HUES6 (cell line): ENCODE data around the gene ALG5.

Source experiments
- H3K27ac ChIP-seq: 2 replicates; pipeline ENCODE4 v1.7.0; 2013; ENCODE audit warnings: low read depth, mild to moderate bottlenecking, low read length, inconsistent platforms
- H3K27me3 ChIP-seq: 2 replicates; pipeline ENCODE4 v1.6.1; 2013; ENCODE audit warnings: low read length; ENCODE audit not compliant: control insufficient read depth, insufficient read depth
- H3K36me3 ChIP-seq: 2 replicates; pipeline ENCODE4 v1.6.1; 2013; ENCODE audit warnings: low read length; ENCODE audit not compliant: control insufficient read depth, insufficient read depth
- H3K4me1 ChIP-seq: 2 replicates; pipeline ENCODE4 v1.6.1; 2013; ENCODE audit warnings: low read length; ENCODE audit not compliant: control insufficient read depth, insufficient read depth
- H3K4me3 ChIP-seq: 2 replicates; pipeline ENCODE4 v1.5.1; 2013; ENCODE audit warnings: low read depth, low read length
- H3K9ac ChIP-seq: one replicate; pipeline ENCODE4 v1.6.1; 2013; ENCODE audit warnings: mild to moderate bottlenecking, low read length
- H3K9me3 ChIP-seq: 2 replicates; pipeline ENCODE4 v1.6.1; 2013; ENCODE audit warnings: low read depth, low read length; ENCODE audit not compliant: control insufficient read depth, insufficient read depth

ALG5 gene

DNA sequence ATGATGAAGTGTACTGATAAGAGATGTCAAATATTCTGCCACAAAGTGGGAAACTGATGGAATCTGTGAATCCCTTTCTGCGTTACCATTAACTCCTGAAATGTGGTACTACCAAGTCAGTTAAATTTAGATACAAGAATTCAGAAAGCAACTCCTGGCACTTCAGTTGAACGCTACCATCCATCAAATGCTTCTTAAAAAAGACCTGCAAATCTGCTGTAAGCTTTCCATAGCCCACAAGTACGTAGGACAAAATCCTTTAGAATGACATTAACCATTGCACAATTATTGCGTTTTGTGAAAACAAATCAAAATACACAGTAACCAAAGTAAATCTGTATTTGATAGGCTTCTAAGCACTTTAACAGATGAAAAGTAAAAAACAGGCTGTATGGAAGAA lies 84.5 kb downstream of the ALG5 start:
- Histone ChIP-seq H3K9me3 (no peaks in the 10 kb centered on the region), H3K36me3 (no peaks in the 10 kb centered on the region), H3K27me3 (peaks cover 28% of the 10 kb centered on the region), H3K4me1 (peaks cover 7% of the 10 kb centered on the region), H3K27ac (no peak overlapping the region), H3K9ac (no peak overlapping the region), H3K4me3 (no peak overlapping the region)

DNA sequence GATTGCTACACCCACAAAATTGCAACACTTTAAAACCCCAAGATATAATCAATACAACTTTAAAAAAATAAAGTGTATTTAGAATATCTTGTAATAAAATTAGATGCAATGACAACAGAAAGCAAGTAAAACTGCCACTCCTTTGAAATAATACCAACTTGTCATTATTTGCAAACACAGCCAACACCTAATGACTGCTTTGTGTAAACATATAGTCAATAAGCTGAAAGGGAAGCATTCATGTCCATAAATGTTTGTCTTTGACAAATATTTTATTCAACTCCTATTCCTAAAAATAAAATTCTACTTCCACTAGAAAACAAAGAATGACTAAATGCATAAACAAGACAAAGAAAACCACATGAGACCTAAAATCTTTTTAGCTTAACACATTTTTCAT lies 85.7 kb downstream of the ALG5 start:
- Histone ChIP-seq H3K9me3 (no peaks in the 10 kb centered on the region), H3K36me3 (no peaks in the 10 kb centered on the region), H3K27ac (no peak overlapping the region), H3K4me3 (no peak overlapping the region), H3K9ac (no peak overlapping the region), H3K27me3 (peaks cover 18% of the 10 kb centered on the region), H3K4me1 (peaks cover under 1% of the 10 kb centered on the region; the same call in 1 of the 2 replicates)

DNA sequence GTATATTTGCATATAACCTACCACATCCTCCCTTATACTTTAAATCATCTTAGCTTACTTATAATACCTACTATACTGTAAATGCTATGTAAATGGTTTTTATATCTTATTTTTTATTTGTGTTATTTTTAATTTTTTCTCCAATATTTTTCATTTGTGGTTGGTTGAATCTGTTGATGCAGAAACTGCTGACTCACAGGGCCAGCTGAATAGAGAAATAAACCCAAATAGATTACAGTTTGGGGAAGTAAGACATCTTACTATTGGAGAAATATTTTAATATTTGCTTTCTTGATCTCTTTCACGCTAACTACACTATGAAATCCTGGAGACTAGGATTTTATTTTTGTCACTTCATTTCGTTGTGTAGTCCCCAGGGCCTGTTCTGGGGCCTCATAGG lies 86.2 kb downstream of the ALG5 start:
- no peak overlapping the region for H3K4me3 ChIP-seq
- H3K9me3 ChIP-seq: no peaks in the 10 kb centered on the region
- H3K9ac ChIP-seq: no peak overlapping the region
- no peaks in the 10 kb centered on the region for H3K36me3 ChIP-seq
- no peak overlapping the region for H3K27ac ChIP-seq
- H3K4me1 ChIP-seq: no peaks in the 10 kb centered on the region
- peaks cover 14% of the 10 kb centered on the region for H3K27me3 ChIP-seq

DNA sequence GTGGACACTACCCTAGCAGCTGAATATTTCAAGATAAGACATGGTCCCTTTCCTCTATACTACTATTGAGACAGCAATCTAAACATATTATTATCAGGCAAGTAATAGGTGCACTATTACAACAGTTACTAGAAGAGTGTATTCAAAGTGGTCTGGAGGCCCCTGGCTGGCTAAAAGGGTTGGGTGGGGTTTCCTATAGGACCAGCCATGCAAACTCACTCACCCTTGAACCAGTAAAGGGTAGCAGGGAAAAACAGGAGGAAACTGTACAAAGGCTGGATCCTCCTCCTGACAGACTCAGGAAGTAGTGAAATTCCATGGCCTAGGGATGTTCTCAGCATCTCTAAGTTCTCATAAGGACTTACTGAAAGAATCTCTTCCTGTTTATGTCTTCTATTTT lies 86.8 kb downstream of the ALG5 start:
- no peak overlapping the region for H3K9ac ChIP-seq
- H3K9me3 ChIP-seq: no peaks in the 10 kb centered on the region
- H3K4me3 ChIP-seq: no peak overlapping the region
- no peaks in the 10 kb centered on the region for H3K4me1 ChIP-seq
- H3K36me3 ChIP-seq: no peaks in the 10 kb centered on the region
- H3K27ac ChIP-seq: no peak overlapping the region
- peaks cover 8% of the 10 kb centered on the region for H3K27me3 ChIP-seq

DNA sequence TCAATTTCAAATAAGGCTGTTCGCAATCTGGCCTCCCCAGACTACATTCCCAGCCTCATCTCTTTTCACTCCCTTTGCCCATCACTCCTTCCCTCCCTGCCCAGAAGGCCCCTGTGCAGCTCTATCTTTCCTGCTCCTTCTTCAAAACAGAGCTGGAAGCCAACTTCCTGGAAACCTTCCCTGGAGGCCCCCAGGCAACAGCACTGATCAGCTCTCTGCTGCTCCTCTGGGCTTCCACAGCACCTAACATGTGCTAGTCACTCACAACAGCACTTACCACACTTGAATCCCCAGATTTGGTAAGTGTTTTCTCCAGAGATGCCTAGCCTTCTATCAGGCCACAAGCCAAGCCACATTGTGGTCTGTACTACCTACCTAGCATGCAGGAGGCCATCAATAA lies 88.6 kb downstream of the ALG5 start:
- H3K4me1 ChIP-seq: no peaks in the 10 kb centered on the region
- H3K9me3 ChIP-seq: no peaks in the 10 kb centered on the region
- H3K27ac ChIP-seq: no peak overlapping the region
- H3K4me3 ChIP-seq: no peak overlapping the region
- no peaks in the 10 kb centered on the region for H3K36me3 ChIP-seq
- H3K9ac ChIP-seq: no peak overlapping the region
- H3K27me3 ChIP-seq: no peaks in the 10 kb centered on the region

DNA sequence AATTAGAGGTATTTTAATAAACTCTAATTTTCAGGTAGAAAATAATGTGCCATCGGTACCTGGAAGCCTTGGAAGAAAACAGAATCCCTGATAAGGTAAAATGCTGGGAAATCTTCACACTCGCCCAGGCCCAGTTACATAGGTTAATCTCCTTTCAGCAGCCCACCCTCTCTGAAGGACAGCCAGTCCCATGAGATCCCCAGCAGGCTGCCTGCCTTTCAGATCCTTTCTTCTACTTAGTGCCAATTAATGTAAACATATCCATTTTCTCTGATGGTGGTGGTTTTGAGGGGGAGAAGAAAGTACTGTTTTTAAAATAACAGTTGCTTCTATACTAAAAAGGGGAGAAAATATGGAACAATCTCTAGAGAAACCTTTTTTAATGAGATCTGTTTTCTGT lies 91.3 kb downstream of the ALG5 start:
- Histone ChIP-seq H3K4me3 (no peak overlapping the region), H3K4me1 (no peaks in the 10 kb centered on the region), H3K9ac (no peak overlapping the region), H3K27me3 (no peaks in the 10 kb centered on the region), H3K27ac (no peak overlapping the region), H3K9me3 (no peaks in the 10 kb centered on the region), H3K36me3 (no peaks in the 10 kb centered on the region)

DNA sequence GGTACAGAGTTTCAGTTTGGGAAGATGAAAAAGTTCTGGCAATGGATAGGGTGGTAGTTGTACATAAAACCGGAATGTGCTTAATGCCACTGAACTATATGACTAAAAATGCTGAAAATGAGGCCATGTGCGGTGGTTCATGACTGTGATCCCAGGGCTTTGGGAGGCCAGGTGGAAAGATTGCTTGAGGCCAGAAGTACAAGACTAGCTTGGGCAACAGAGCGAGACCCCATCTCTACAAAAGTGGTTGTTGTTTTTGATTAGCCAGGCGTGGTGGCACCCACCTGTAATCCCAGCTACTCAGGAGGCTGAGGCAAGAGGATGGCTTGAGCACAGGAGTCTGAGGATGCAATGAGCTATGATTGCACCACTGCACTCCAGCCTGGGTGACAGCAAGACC lies 91.9 kb downstream of the ALG5 start:
- Histone ChIP-seq H3K9ac (no peak overlapping the region), H3K4me3 (no peak overlapping the region), H3K27ac (no peak overlapping the region), H3K27me3 (no peaks in the 10 kb centered on the region), H3K9me3 (no peaks in the 10 kb centered on the region), H3K36me3 (no peaks in the 10 kb centered on the region), H3K4me1 (no peaks in the 10 kb centered on the region)

DNA sequence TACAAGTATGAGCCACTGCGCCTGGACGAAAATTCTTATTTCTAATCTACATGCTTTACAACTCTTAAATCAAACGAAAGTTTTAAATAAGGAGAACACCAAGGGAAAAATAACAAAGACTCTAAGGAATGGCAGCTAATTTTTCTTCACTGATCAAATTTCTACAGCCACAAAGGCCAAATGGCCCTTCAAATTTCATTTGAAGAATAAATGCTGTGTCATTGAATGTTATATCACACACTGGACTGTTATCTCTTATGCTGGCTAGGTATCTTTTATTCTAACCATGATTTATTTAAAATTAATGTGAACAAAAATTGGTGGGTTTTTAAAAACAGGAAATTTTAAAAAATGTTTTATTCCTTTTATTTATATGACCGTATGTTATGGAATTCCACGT lies 93.2 kb downstream of the ALG5 start:
- no peaks in the 10 kb centered on the region for H3K27me3 ChIP-seq
- H3K9ac ChIP-seq: no peak overlapping the region
- H3K27ac ChIP-seq: no peak overlapping the region
- no peak overlapping the region for H3K4me3 ChIP-seq
- no peaks in the 10 kb centered on the region for H3K4me1 ChIP-seq
- no peaks in the 10 kb centered on the region for H3K36me3 ChIP-seq
- H3K9me3 ChIP-seq: no peaks in the 10 kb centered on the region

DNA sequence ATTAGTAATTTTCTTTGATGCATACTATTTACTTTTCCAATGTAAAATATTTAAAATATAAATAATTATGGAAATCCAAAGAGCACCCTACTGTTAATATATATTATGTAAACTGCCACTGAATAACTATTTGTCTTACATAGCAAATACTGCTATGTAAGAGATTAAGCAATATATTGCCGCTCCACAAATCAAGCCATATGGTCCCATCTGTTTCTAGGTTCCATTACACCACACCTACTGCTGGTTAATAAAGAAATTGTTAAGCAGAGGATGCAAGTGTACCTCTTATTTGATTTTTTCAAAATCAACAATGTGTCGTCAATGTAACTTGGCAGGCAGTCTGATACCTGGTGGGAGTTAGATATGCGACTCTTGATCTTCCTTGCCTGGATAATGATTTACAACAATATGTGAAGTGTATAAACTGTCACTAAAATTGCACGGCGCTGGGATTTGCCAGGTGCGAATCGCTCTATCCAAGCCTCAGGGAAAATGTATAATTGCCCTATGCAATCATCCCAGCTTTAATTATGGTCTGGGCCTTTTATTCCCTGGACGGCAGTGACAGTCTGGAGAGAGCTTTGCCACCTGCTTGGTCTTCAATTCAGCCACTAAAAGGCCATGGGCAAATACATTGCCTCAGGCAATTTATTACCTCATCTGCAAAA lies 95.1 kb downstream of the ALG5 start:
- Histone ChIP-seq H3K36me3 (no peaks in the 10 kb centered on the region), H3K9ac (no peak overlapping the region), H3K4me3 (no peak overlapping the region), H3K27me3 (no peaks in the 10 kb centered on the region), H3K4me1 (no peaks in the 10 kb centered on the region), H3K27ac (no peak overlapping the region), H3K9me3 (no peaks in the 10 kb centered on the region)
